ENCODE data around the gene BNC2.

Gene BNC2

DNA sequence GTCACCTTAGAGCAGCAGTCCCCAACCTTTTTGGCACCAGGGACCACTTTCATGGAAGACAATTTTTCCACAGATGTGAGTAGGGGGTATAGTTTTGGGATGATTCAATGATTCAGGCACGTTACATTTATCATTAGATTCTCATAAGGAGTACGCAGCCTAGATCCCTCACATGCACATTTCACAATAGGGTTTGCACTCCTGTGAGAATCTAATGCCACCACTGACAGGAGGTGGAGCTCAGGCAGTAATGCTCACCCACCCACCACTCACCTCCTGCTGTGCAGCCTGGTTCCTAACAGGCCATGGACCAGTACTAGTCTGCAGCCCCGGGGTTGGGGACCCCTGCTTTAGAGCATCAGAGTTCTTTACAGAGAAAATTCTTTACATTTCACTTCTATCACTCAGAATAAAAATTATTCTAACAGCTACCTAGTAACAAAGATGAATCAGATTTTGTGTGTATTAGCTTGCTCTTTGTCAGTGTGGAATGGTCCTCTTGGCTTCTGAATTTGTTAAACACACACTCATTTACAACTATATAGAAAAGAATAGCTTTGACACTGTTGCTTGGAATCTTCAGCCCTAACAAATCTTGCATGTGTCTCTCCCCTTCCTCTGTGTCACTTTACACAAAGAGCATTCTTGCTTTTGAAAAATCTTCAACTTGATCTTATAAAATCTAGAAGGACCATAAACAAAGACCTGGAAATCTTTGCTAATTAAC lies 438.6 kb downstream of the BNC2 start:
- no peak for DNase-seq (ENCODE audit: low spot score)
- H3K27ac ChIP-seq (ENCODE audit: poor library complexity, severe bottlenecking) = no peak overlapping the region

DNA sequence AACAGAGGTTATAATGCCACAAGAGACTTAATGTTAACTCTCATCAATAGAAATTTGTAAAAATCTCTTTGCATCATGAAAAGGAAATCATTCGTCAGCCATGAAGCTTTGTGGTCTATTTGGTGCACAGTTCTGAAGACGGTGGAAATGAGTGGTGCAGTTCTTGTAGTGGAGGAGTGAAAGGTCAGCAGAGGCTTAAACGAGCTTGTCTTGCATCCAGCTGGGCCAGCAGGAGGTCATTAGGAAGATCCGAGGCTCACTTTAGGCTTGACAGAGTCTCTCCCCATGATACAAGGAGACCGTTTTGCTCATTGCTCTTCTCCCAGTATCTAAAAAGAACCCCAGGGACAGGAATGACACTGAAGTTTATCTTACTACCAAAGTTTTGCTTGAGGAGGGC lies 440.8 kb downstream of the BNC2 start:
- DNase-seq (ENCODE audit: low spot score) (no peak), ATAC-seq (ENCODE audit: low read depth) (no peak)

More for the DNA sequence above, 438.6 kb downstream of the BNC2 start:
- Histone ChIP-seq H3K36me3 (ENCODE audit: low read depth) (no peaks in the 10 kb centered on the region), H3K4me3 (ENCODE audit: severe bottlenecking) (no peak overlapping the region), H3K27me3 (ENCODE audit: insufficient read depth, poor library complexity, severe bottlenecking) (no peaks in the 10 kb centered on the region), H3K9me3 (ENCODE audit: severe bottlenecking) (no peaks in the 10 kb centered on the region), H3K4me1 (ENCODE audit: insufficient read depth, poor library complexity, severe bottlenecking) (no peaks in the 10 kb centered on the region)
- no peak for ATAC-seq (ENCODE audit: low read depth)
- TF ChIP-seq, protein P1, sequence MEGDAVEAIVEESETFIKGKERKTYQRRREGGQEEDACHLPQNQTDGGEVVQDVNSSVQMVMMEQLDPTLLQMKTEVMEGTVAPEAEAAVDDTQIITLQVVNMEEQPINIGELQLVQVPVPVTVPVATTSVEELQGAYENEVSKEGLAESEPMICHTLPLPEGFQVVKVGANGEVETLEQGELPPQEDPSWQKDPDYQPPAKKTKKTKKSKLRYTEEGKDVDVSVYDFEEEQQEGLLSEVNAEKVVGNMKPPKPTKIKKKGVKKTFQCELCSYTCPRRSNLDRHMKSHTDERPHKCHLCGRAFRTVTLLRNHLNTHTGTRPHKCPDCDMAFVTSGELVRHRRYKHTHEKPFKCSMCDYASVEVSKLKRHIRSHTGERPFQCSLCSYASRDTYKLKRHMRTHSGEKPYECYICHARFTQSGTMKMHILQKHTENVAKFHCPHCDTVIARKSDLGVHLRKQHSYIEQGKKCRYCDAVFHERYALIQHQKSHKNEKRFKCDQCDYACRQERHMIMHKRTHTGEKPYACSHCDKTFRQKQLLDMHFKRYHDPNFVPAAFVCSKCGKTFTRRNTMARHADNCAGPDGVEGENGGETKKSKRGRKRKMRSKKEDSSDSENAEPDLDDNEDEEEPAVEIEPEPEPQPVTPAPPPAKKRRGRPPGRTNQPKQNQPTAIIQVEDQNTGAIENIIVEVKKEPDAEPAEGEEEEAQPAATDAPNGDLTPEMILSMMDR (IDR thresholded peaks at IDR 0.05; ENCODE audit: poor library complexity, severe bottlenecking) = no peak

DNA sequence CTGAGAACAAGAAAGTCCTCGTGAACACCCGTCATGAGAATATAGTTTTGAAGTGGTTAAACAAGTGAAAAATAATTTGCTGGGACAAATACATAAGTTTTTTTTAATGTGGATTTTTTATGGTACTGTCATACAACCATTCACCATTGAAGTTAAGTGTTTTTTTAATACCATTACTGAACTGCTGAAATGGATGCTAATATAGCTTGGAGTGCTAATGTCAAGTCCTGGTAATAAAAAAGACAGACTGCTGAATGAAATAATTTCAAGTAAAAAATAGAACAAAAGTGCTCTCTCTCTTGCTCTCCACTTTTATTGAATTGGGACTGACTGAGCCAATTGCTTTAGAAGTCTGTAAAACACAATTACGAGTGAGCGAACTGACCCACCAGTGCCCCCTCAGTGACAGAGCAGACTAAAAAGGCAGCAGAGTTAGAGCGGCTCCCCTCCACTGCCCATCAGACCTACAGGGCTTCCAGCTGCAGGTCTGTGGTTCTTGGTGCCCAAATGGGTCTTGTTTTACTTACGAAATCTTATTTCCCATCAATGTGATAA lies 442.5 kb downstream of the BNC2 start:
- Histone ChIP-seq H3K27me3 (ENCODE audit: insufficient read depth, poor library complexity, severe bottlenecking) (no peaks in the 10 kb centered on the region), H3K4me1 (ENCODE audit: insufficient read depth, poor library complexity, severe bottlenecking) (peaks cover 17% of the 10 kb centered on the region), H3K27ac (ENCODE audit: poor library complexity, severe bottlenecking) (no peak overlapping the region), H3K9me3 (ENCODE audit: severe bottlenecking) (no peaks in the 10 kb centered on the region), H3K36me3 (ENCODE audit: low read depth) (no peaks in the 10 kb centered on the region), H3K4me3 (ENCODE audit: severe bottlenecking) (no peak overlapping the region)
- DNase-seq (ENCODE audit: low spot score) (no peak), ATAC-seq (ENCODE audit: low read depth) (no peak)
- TF ChIP-seq, protein P1 (IDR thresholded peaks at IDR 0.05; ENCODE audit: poor library complexity, severe bottlenecking) = no peak

More for the DNA sequence above, 440.8 kb downstream of the BNC2 start:
- Histone ChIP-seq H3K4me3 (ENCODE audit: severe bottlenecking) (no peak overlapping the region), H3K9me3 (ENCODE audit: severe bottlenecking) (no peaks in the 10 kb centered on the region), H3K27ac (ENCODE audit: poor library complexity, severe bottlenecking) (no peak overlapping the region), H3K4me1 (ENCODE audit: insufficient read depth, poor library complexity, severe bottlenecking) (peaks cover 17% of the 10 kb centered on the region), H3K27me3 (ENCODE audit: insufficient read depth, poor library complexity, severe bottlenecking) (no peaks in the 10 kb centered on the region), H3K36me3 (ENCODE audit: low read depth) (no peaks in the 10 kb centered on the region)
- TF ChIP-seq, protein P1 (IDR thresholded peaks at IDR 0.05; ENCODE audit: poor library complexity, severe bottlenecking) = no peak

DNA sequence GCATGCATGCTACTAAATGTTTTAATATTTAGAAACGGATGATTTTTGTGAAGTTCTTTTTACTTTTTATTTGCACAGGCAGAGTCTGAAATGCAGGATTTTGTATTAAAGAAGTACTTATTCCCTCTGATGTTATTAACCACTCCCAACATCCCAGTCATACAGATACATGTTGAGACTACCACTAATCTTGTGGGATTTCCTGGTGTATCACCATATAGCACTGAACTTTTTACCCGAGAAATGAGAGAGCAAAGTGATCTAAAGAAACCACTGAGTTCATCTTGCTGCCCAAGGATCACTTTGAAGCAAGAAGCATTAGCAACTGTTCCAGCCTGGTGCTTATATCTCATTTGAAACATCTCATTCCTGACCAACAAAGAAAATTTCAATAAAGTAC lies 443.8 kb downstream of the BNC2 start:
- Histone ChIP-seq H3K4me1 (ENCODE audit: insufficient read depth, poor library complexity, severe bottlenecking) (peaks cover 17% of the 10 kb centered on the region), H3K9me3 (ENCODE audit: severe bottlenecking) (no peaks in the 10 kb centered on the region), H3K4me3 (ENCODE audit: severe bottlenecking) (no peak overlapping the region), H3K27ac (ENCODE audit: poor library complexity, severe bottlenecking) (no peak overlapping the region), H3K27me3 (ENCODE audit: insufficient read depth, poor library complexity, severe bottlenecking) (no peaks in the 10 kb centered on the region), H3K36me3 (ENCODE audit: low read depth) (no peaks in the 10 kb centered on the region)
- no peak for DNase-seq (ENCODE audit: low spot score)
- TF ChIP-seq, protein P1 (IDR thresholded peaks at IDR 0.05; ENCODE audit: poor library complexity, severe bottlenecking) = no peak
- no peak; the same call in 2 of the 3 replicates for ATAC-seq (ENCODE audit: low read depth)

All from RWPE2 (cell line).